DOHH2 (cell line): Measurements from ENCODE around the gene SEPTIN10.

Experiments used
- CTCF ChIP-seq: fragments of 200-600 bp; sonication (generic); IDR thresholded peaks from one replicate; pipeline ENCODE4 v1.5.1; 2014; ENCODE audit warnings: antibody characterized with exemption, mild to moderate bottlenecking, low read depth, low read length; ENCODE audit not compliant: poor library complexity, severe bottlenecking
- EZH2phosphoT487 ChIP-seq: fragments of 200-600 bp; sonication (generic); IDR thresholded peaks from 2 replicates; pipeline ENCODE4 v1.6.1; 2017; ENCODE audit warnings: borderline replicate concordance, mild to moderate bottlenecking, antibody characterized with exemption, low read length, moderate library complexity, mixed read lengths

- TF ChIP-seq CTCF (no peak), EZH2phosphoT487 (no peak)
Observed at GRCh38 chr2:109542384-109542783, 71.4 kb downstream of the SEPTIN10 start.
